Activated naive CD4-positive, alpha-beta T cell treated with anti-CD3 and anti-CD28 coated beads, Interleukin-2, amount 50 U/mL, for 72 hours (primary cell): Measurements from ENCODE around the gene GAS6. TPM values are rescaled to one million over a fixed set of nuclear protein-coding genes. Genes with fewer than 3 reads are reported as not detected.
A peak's percentile ranks its signal among the peaks of the same experiment; 100 is the strongest.
"Not testable (repeated sequence)": the region's sequence is repeated elsewhere in the genome, so short reads cannot be mapped to it uniquely, and the experiment has no call there.

Experiments
- ATAC-seq, 2 donors: fragments of 150-1000 bp; cut with Tn5 transposase; 2 replicates each; pipeline ENCODE4 v1.10.0; 2021; ENCODE audit warnings: mild to moderate bottlenecking in 2 of 2, moderate library complexity in 2 of 2
- DNase-seq, 2 donors: peaks; one replicate each; pipeline ENCODE4 v3.0.0; 2021 to 2022; ENCODE audit warnings: low spot score in 2 of 2
- H3K27ac Mint-ChIP-seq, 2 donors: one replicate each; pipeline ENCODE4 v1.8.0; 2022; ENCODE audit warnings: mild to moderate bottlenecking in 2 of 2, mixed read lengths in 2 of 2
- H3K36me3 Mint-ChIP-seq, 2 donors: one replicate each; pipeline ENCODE4 v1.8.0; 2022; ENCODE audit warnings: mixed read lengths in 2 of 2
- H3K9me3 Mint-ChIP-seq, 2 donors: one replicate each; pipeline ENCODE4 v1.8.0; 2022; ENCODE audit warnings: mixed read lengths in 2 of 2
- total RNA-seq, 2 donors: library from RNA; stranded (reverse); gene quantifications; one replicate each; pipeline ENCODE4 v1.2.3, GENCODE V29; 2022

The GAS6 gene
- total RNA-seq, 2 donors from 2014 or later = 0.45 to 1.2 TPM

GRCh38 chr13:113804017-113804702 is 59.7 kb downstream of the GAS6 start:
- DNase-seq (no peak), ATAC-seq (no peak)
- Mint-ChIP-seq H3K27ac (no peak overlapping the region), H3K9me3 (peaks cover 5 to 12% of the 10 kb centered on the region in 2 donors), H3K36me3 (peaks cover 0 to 13% of the 10 kb centered on the region in 2 donors)

GRCh38 chr13:113803409-113804016 is 60.4 kb downstream of the GAS6 start:
- Mint-ChIP-seq H3K9me3 (peaks cover 5 to 7% of the 10 kb centered on the region in 2 donors), H3K36me3 (peaks cover 0 to 8% of the 10 kb centered on the region in 2 donors), H3K27ac (no peak overlapping the region)
- DNase-seq (no peak), ATAC-seq (no peak)

- Mint-ChIP-seq H3K9me3 (peaks cover under 1% of the 10 kb centered on the region in 2 donors), H3K36me3 (peaks cover 0 to under 1% of the 10 kb centered on the region in 2 donors), H3K27ac (no peak overlapping the region)
- no peak for DNase-seq
- no peak for ATAC-seq
These were observed 61.1 kb downstream of the GAS6 start for GRCh38 chr13:113802761-113803160.

- DNase-seq (no peak), ATAC-seq (peak in 1 of 2 donors; percentile 20)
- no peaks in the 10 kb centered on the region for H3K9me3 Mint-ChIP-seq
- no peaks in the 10 kb centered on the region for H3K36me3 Mint-ChIP-seq
- no peak overlapping the region for H3K27ac Mint-ChIP-seq
These were observed 61.8 kb downstream of the GAS6 start for GRCh38 chr13:113802090-113802531.

- Mint-ChIP-seq H3K9me3 (no peaks in the 10 kb centered on the region), H3K27ac (no peak overlapping the region)
These were observed 62.5 kb downstream of the GAS6 start for GRCh38 chr13:113801289-113801961.

GRCh38 chr13:113800576-113800926 is 63.3 kb downstream of the GAS6 start:
- Mint-ChIP-seq H3K9me3 (no peaks in the 10 kb centered on the region), H3K36me3 (no peaks in the 10 kb centered on the region), H3K27ac (no peak overlapping the region)
- ATAC-seq = no peak
- DNase-seq = no peak

More at GRCh38 chr13:113801289-113801961, 62.5 kb downstream of the GAS6 start:
- H3K36me3 Mint-ChIP-seq = no peaks in the 10 kb centered on the region
- DNase-seq (no peak), ATAC-seq (no peak)

GRCh38 chr13:113798200-113798811 is 65.6 kb downstream of the GAS6 start:
- Mint-ChIP-seq H3K36me3 (no peaks in the 10 kb centered on the region), H3K27ac (no peak overlapping the region), H3K9me3 (no peaks in the 10 kb centered on the region)
- ATAC-seq (no peak), DNase-seq (no peak)

- no peak overlapping the region for H3K27ac Mint-ChIP-seq
- H3K9me3 Mint-ChIP-seq = no peaks in the 10 kb centered on the region
- DNase-seq (no peak), ATAC-seq (no peak)
- H3K36me3 Mint-ChIP-seq = no peaks in the 10 kb centered on the region
These were observed 66.8 kb downstream of the GAS6 start for GRCh38 chr13:113796964-113797676.

- ATAC-seq (no peak), DNase-seq (no peak)
- H3K36me3 Mint-ChIP-seq = no peaks in the 10 kb centered on the region
- no peak overlapping the region for H3K27ac Mint-ChIP-seq
- H3K9me3 Mint-ChIP-seq = no peaks in the 10 kb centered on the region
These were observed 67.5 kb downstream of the GAS6 start for GRCh38 chr13:113796211-113796963.

- not testable (repeated sequence) for H3K36me3 Mint-ChIP-seq, H3K27ac Mint-ChIP-seq, H3K9me3 Mint-ChIP-seq, ATAC-seq, DNase-seq
These were observed 68.5 kb downstream of the GAS6 start for GRCh38 chr13:113795362-113795761.

- no peaks in the 10 kb centered on the region for H3K9me3 Mint-ChIP-seq
- DNase-seq (no peak), ATAC-seq (no peak)
- no peak overlapping the region for H3K27ac Mint-ChIP-seq
- no peaks in the 10 kb centered on the region for H3K36me3 Mint-ChIP-seq
These were observed 69.1 kb downstream of the GAS6 start for GRCh38 chr13:113794764-113795173.

GRCh38 chr13:113794086-113794485 is 69.8 kb downstream of the GAS6 start:
- ATAC-seq = no peak
- DNase-seq = no peak

GRCh38 chr13:113793718-113794085 is 70.2 kb downstream of the GAS6 start:
- Mint-ChIP-seq H3K27ac (no peak overlapping the region), H3K36me3 (no peaks in the 10 kb centered on the region), H3K9me3 (no peaks in the 10 kb centered on the region)
- DNase-seq (no peak), ATAC-seq (no peak)

More at GRCh38 chr13:113794086-113794485, 69.8 kb downstream of the GAS6 start:
- Mint-ChIP-seq H3K27ac (no peak overlapping the region), H3K36me3 (no peaks in the 10 kb centered on the region), H3K9me3 (no peaks in the 10 kb centered on the region)

GRCh38 chr13:113792886-113793717 is 70.8 kb downstream of the GAS6 start:
- Mint-ChIP-seq H3K27ac (no peak overlapping the region), H3K36me3 (no peaks in the 10 kb centered on the region), H3K9me3 (no peaks in the 10 kb centered on the region)
- DNase-seq (no peak), ATAC-seq (no peak)

- Mint-ChIP-seq H3K27ac (no peak overlapping the region), H3K36me3 (no peaks in the 10 kb centered on the region), H3K9me3 (no peaks in the 10 kb centered on the region)
- DNase-seq = peak in 1 of 2 donors; percentile 18
- ATAC-seq = no peak
These were observed 71.6 kb downstream of the GAS6 start for GRCh38 chr13:113792236-113792770.
